ENCODE measurements around the gene CCDC169.

The CCDC169 gene

GRCh38 chr13:36214163-36214921 is 83.3 kb downstream of the CCDC169 start, which contains the start of gene SOHLH2:
TSS of gene SOHLH2 (minus strand) at chr13:36214556. CDS start at chr13:36214526, 30 bp downstream.
- TF ChIP-seq, protein P1, sequence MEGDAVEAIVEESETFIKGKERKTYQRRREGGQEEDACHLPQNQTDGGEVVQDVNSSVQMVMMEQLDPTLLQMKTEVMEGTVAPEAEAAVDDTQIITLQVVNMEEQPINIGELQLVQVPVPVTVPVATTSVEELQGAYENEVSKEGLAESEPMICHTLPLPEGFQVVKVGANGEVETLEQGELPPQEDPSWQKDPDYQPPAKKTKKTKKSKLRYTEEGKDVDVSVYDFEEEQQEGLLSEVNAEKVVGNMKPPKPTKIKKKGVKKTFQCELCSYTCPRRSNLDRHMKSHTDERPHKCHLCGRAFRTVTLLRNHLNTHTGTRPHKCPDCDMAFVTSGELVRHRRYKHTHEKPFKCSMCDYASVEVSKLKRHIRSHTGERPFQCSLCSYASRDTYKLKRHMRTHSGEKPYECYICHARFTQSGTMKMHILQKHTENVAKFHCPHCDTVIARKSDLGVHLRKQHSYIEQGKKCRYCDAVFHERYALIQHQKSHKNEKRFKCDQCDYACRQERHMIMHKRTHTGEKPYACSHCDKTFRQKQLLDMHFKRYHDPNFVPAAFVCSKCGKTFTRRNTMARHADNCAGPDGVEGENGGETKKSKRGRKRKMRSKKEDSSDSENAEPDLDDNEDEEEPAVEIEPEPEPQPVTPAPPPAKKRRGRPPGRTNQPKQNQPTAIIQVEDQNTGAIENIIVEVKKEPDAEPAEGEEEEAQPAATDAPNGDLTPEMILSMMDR (IDR thresholded peaks at IDR 0.05; ENCODE audit: low read depth, low read length) = no peak
- H3K4me3 ChIP-seq (ENCODE audit: low read depth, low read length) = no peak within 1 kb of the TSS
- in situ Hi-C loops (cut with HindIII; ENCODE audit: low sequenced_read_pairs) = no loop called here
- no peak for DNase-seq (ENCODE audit: low read depth, low spot score)

DNA sequence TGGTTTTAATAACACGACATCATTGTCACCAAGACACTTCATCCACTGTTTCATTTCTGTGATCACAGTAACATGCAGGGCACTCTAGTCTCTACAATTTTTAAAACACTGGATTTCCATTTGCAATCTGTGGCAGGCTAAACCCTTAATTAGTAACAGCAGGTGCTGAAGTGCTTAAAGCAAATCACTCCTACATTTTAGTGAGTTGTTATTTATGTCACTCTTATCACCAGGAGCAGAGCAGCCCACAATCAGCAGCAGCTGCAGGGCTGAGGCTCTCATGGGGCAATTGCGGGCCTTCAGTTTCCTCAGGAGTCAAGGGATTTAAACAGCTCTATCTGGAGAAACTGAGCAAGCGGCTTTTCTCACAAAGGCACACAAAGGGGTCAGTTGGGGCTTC is 84.8 kb downstream of the CCDC169 start:
- DNase-seq (ENCODE audit: low read depth, low spot score) = no peak
- TF ChIP-seq, protein P1 (IDR thresholded peaks at IDR 0.05; ENCODE audit: low read depth, low read length) = no peak
- in situ Hi-C loops (cut with HindIII; ENCODE audit: low sequenced_read_pairs) = no loop called here
- no peak overlapping the region for H3K4me3 ChIP-seq (ENCODE audit: low read depth, low read length)

DNA sequence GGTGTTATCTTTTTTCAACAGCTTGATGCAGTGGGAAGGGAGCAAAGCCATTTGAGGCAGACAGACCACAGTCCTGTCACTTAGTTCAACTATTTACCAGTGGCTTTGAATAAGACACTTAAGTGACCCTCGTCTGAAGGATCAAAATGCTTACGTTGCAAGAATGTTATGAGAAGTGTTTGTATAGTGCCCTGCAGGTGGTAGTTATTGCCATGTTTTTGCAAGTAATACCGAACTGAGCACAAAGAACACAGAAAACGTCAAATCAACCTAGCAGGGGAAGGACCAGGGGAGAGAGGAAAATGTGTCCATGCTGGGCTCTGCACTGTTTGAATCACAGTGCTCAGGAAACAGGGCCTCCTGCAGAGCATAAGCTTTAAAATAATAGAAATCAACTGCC is 86.0 kb downstream of the CCDC169 start:
- peak; percentile 81 for DNase-seq (ENCODE audit: low read depth, low spot score)
- TF ChIP-seq, protein P1 (IDR thresholded peaks at IDR 0.05; ENCODE audit: low read depth, low read length) = no peak
- in situ Hi-C loops (cut with HindIII; ENCODE audit: low sequenced_read_pairs) = no loop called here
- no peak overlapping the region for H3K4me3 ChIP-seq (ENCODE audit: low read depth, low read length)

GRCh38 chr13:36210738-36211137 is 86.9 kb downstream of the CCDC169 start:
- TF ChIP-seq, protein P1 (IDR thresholded peaks at IDR 0.05; ENCODE audit: low read depth, low read length) = no peak
- H3K4me3 ChIP-seq (ENCODE audit: low read depth, low read length) = no peak overlapping the region
- in situ Hi-C loops (cut with HindIII; ENCODE audit: low sequenced_read_pairs) = no loop called here
- no peak for DNase-seq (ENCODE audit: low read depth, low spot score)

GRCh38 chr13:36207672-36208071 is 89.9 kb downstream of the CCDC169 start:
- H3K4me3 ChIP-seq (ENCODE audit: low read depth, low read length) = no peak overlapping the region
- TF ChIP-seq, protein P1 (IDR thresholded peaks at IDR 0.05; ENCODE audit: low read depth, low read length) = no peak
- no peak for DNase-seq (ENCODE audit: low read depth, low spot score)
- in situ Hi-C loops (cut with HindIII; ENCODE audit: low sequenced_read_pairs) = no loop called here

- DNase-seq (ENCODE audit: low read depth, low spot score) = peak; percentile 54
- TF ChIP-seq, protein P1 (IDR thresholded peaks at IDR 0.05; ENCODE audit: low read depth, low read length) = no peak
These were observed 104.3 kb downstream of the CCDC169 start for GRCh38 chr13:36193151-36193855.

More at GRCh38 chr13:36193151-36193855, 104.3 kb downstream of the CCDC169 start:
- no peak overlapping the region for H3K4me3 ChIP-seq (ENCODE audit: low read depth, low read length)
- in situ Hi-C loops (cut with HindIII; ENCODE audit: low sequenced_read_pairs) = no loop called here
